ENCODE measurements around the gene SLC12A1.

DNA sequence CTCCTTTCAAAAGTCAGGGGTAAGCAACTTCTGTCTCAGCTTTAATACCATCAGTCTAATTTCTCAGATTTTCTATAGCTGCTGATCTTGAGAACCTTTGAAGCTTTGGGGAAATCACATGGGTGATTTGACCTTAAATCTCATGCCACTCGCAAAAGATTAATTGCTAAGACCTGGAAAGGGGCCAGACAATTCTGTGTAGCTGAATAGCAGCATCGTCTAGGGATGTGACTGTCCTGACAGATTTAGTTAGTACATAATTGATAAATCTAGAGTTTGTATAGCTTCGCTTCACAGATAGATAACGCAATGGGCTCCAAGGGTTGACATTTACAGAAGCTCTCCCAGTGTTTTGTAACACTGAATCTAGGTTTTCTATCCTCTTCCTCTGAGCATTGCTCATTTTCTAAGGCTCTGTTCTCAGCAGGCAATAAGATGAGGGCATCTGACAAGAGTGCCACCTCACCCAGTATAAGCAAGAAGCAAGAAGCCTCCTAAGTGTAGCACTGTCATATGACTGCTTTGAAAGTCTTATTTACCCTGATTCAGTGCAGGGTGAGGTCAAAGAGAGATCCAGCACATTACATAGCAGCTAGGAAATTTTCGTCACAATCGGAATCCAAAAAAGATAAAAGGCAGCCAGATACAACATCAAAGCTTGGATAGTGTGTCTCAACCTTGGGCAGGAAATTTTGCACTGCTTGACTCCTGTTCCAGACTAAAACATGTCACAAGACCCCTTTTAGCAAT lies 77.5 kb downstream of the SLC12A1 start:
- TF ChIP-seq, protein P1, sequence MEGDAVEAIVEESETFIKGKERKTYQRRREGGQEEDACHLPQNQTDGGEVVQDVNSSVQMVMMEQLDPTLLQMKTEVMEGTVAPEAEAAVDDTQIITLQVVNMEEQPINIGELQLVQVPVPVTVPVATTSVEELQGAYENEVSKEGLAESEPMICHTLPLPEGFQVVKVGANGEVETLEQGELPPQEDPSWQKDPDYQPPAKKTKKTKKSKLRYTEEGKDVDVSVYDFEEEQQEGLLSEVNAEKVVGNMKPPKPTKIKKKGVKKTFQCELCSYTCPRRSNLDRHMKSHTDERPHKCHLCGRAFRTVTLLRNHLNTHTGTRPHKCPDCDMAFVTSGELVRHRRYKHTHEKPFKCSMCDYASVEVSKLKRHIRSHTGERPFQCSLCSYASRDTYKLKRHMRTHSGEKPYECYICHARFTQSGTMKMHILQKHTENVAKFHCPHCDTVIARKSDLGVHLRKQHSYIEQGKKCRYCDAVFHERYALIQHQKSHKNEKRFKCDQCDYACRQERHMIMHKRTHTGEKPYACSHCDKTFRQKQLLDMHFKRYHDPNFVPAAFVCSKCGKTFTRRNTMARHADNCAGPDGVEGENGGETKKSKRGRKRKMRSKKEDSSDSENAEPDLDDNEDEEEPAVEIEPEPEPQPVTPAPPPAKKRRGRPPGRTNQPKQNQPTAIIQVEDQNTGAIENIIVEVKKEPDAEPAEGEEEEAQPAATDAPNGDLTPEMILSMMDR (conservative IDR thresholded peaks at IDR 0.05 in 1 of 2, IDR thresholded peaks at IDR 0.05 in 1 of 2; ENCODE audit: extremely low read depth in 1 of 2, insufficient read depth in 1 of 2, low read depth in 1 of 2, low read length in 2 of 2) = no peak
- no peak for TF ChIP-seq EZH2 (IDR thresholded peaks at IDR 0.05; ENCODE audit: borderline replicate concordance, low read length)

All from mammary epithelial cell (primary cell).